ENCODE results near the gene CLN5.
"Not testable (repeated sequence)": the region's sequence is repeated elsewhere in the genome, so short reads cannot be mapped to it uniquely, and the experiment has no call there.

Gene CLN5

GRCh38 chr13:76976490-76976889 is 15.4 kb upstream of the CLN5 start:
- DNase-seq: no peak

- DNase-seq: no peak
Measured at GRCh38 chr13:76976929-76977328, 15.0 kb upstream of the CLN5 start.

GRCh38 chr13:76980075-76980718 is 11.7 kb upstream of the CLN5 start:
- peak; percentile 77 for DNase-seq

GRCh38 chr13:76982061-76982460 is 9.8 kb upstream of the CLN5 start:
- DNase-seq: no peak

GRCh38 chr13:76983676-76984075 is 8.2 kb upstream of the CLN5 start:
- no peak for DNase-seq

GRCh38 chr13:76991432-76991795 is 467 bp upstream of the CLN5 start:
- no peak for DNase-seq

- DNase-seq: no peak
Measured at GRCh38 chr13:76992548-76993001, 694 bp downstream of the CLN5 start.

GRCh38 chr13:76993021-76993420 is 1.1 kb downstream of the CLN5 start:
- no peak for DNase-seq

- no peak for DNase-seq
Measured at GRCh38 chr13:76993473-76993872, 1.6 kb downstream of the CLN5 start.

GRCh38 chr13:76994281-76994680 is 2.4 kb downstream of the CLN5 start:
- DNase-seq: no peak

- DNase-seq: no peak
Measured at GRCh38 chr13:77000475-77000874, 8.6 kb downstream of the CLN5 start.

- no peak for DNase-seq
Measured at GRCh38 chr13:77001540-77001939, 9.7 kb downstream of the CLN5 start.

GRCh38 chr13:77001963-77002587 is 10.2 kb downstream of the CLN5 start:
- no peak for DNase-seq

- DNase-seq: peak; percentile 14
Measured at GRCh38 chr13:77002590-77003190, 10.8 kb downstream of the CLN5 start.

GRCh38 chr13:77008337-77008736 is 16.5 kb downstream of the CLN5 start:
- not testable (repeated sequence) for DNase-seq

- no peak for DNase-seq
Measured at GRCh38 chr13:77009011-77009410, 17.1 kb downstream of the CLN5 start.

GRCh38 chr13:77009719-77010118 is 17.8 kb downstream of the CLN5 start:
- not testable (repeated sequence) for DNase-seq

- DNase-seq: no peak
Measured at GRCh38 chr13:77013853-77014542, 22.1 kb downstream of the CLN5 start.

GRCh38 chr13:77014906-77015685 is 23.2 kb downstream of the CLN5 start:
- no peak for DNase-seq

- DNase-seq: no peak
Measured at GRCh38 chr13:77016251-77016812, 24.5 kb downstream of the CLN5 start.

- DNase-seq: no peak
Measured at GRCh38 chr13:77016888-77017623, 25.2 kb downstream of the CLN5 start.

- DNase-seq: no peak
Measured at GRCh38 chr13:77019756-77020155, 27.9 kb downstream of the CLN5 start.

All from NCI-H526 treated with DMSO at 0.1 percent for 48 hours (cell line).